GM19328 (cell line): ENCODE data around the gene KCNN3.

Experiments
- ATAC-seq: cut with Tn5 transposase; IDR thresholded peaks from one replicate; pipeline ENCODE4 v1.9.1; 2021; ENCODE audit warnings: mild to moderate bottlenecking, moderate library complexity; ENCODE audit not compliant: unreplicated experiment

KCNN3 gene

GRCh38 chr1:154755858-154756730, 114.0 kb downstream of the KCNN3 start:
- no peak for ATAC-seq

GRCh38 chr1:154753426-154753825, 116.7 kb downstream of the KCNN3 start:
- no peak for ATAC-seq

DNA sequence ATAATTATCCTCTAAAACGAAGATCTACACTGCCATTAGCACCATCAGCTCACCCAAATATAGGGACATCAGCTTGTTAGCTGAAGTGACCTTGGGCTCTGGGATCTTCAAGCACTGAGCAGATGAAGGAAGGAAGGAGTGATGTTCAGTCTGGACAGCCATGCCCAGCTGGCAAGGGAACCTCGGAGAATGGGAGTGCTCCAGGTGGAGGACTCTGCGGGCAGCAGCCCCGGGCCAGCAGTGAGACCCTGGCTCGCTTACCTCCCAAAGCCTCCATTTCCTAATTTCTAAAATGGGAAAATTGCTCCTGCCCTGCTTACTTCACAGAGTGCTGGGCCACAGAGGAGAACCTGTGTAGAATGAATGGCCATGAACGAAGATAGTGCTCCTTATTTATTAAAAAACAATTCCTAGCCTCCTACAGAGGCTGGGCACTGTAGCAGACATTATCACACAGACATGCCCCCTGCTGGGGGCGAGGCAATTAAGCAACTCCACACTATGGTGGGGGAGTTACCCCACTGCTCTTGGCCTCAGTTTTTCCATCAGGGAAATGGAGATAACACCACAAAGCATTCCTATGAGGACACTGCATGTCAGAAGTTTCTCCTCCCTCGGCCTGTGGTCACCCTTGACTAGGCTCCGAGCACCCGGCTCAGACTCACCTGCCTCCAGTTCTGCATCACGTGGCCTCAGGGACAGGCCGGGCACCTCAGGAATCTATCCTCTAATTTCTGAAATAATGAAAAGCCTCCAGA, 117.6 kb downstream of the KCNN3 start:
- no peak for ATAC-seq

GRCh38 chr1:154751690-154752089, 118.4 kb downstream of the KCNN3 start:
- ATAC-seq = no peak

DNA sequence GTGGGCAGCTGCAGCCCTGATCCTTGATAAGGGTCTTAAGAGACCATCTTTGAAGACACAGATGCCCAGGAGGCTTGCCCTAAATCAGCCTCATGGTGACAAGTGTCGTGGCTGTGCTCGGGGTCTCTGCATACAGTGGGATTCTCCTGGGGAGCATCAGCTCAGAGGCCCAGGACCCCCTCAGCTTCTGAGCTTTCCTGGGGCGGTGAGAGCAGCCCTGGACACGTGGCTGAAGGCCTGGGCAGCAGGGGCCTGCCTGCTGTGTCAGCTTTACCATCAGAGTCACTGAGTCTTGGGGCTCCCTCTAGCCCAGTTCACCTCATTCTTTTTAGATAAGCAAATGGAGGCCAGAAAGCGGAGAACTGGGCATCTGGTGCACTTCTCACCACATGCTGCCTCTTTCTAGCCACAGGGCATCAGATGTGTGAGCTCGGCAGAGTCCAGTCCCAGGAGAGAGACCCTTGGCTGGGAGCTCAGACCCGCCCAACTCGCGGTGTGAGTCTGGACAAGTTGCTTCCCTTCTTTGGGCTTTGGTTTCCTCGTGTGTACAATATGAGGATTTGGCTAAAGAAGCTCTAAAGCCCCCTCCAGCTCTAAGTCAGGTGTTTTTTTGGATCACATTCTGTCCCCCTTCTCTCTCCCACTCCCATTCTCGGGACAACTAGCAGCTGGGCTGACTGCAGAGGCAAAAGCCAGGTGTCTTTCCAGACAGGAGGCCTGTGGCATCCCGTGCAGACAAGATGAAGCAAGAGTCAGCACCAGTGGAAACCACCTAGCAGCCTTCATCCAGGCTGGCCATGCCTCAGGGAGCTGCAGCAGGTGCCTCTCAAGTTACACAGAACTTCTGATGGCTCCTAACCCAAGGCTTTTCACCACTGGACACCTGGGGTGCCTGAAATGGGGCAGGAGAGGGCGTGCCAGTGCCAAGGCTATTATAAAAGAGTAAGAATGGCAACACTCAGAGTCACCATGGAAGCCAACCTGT, 119.1 kb downstream of the KCNN3 start:
- ATAC-seq = no peak

DNA sequence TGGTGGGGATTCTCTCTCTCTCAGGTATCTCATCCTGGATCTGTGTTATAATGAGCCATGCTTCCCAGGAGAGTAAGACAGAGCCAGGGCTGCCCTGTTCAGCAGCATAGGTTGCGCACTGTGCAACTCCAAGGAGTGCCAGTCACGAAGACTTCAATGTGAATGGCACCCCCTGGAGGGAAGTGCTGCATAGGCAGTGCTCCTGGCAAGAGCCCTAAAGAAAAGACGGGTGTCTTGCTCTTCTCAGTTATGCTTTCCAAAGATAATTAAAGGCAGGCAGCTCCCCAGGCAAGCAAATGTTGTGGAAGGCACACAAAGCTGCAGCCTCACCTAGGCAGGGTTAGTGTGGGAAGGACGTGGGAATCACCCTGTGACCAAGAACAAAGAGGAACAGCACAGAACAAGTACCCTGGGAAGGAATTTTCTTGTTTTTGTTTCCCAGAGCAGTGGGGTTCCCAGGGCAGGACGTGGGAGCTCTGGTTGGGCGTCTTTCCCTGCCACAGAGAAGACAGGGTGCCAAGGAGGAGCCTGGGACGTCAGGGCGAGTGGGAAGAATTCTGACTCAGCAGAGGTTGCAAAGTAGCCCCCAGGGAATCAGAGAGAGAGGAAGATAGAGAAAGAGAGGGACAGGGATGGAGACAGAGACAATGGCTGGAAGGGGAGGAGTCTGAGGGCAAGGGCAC, 120.9 kb downstream of the KCNN3 start:
- no peak for ATAC-seq

DNA sequence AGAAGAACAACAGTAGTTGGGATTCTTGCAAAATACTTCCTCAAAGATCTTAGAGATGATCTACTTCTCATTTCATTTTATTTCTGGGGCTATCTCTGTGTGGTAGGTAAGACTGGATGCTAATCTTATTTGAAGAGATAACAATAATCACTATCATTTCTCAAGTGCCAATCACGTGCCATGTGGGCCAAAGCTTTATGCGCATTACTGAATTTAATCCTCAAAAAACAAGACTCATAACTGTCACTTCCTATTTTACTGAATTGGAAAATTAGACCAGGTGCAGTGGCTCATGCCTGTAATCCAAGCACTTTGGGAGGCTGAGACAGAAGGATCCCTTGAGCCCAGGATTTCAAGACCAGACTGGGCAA, 121.7 kb downstream of the KCNN3 start:
- ATAC-seq = no peak

DNA sequence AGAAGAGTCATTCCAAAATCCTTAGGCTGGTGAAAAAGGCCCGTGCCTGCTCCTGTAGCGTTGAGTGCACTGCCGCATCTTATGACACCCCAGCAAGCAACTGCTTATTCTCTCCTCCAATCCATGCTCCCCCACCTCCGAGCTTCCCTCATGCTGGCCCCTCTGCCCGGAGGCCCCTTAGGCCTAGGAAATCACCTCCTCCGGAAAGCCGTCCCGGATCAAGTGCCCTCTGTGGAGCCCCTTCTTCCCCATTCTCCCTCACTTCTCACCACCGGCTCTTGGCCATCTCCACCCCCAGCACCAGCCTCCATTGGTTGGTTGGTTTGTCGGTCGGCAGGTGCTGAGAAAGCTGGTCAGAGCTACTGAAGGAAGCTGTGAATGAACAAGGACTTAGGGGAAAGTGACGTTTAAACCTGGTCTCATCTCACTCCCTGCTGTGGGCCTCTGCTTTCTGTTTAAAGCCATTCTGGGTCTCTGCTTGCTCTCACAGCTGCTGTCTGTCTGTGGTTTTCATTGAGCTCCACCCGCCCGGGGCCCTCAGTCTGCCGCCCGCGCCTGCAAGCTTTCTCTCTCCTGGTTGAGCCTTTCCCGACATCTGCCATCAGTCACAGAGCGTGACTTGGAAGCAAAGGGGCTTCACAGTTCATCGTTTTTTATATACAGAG, 122.2 kb downstream of the KCNN3 start:
- no peak for ATAC-seq

GRCh38 chr1:154747380-154747739, 122.7 kb downstream of the KCNN3 start:
- no peak for ATAC-seq

DNA sequence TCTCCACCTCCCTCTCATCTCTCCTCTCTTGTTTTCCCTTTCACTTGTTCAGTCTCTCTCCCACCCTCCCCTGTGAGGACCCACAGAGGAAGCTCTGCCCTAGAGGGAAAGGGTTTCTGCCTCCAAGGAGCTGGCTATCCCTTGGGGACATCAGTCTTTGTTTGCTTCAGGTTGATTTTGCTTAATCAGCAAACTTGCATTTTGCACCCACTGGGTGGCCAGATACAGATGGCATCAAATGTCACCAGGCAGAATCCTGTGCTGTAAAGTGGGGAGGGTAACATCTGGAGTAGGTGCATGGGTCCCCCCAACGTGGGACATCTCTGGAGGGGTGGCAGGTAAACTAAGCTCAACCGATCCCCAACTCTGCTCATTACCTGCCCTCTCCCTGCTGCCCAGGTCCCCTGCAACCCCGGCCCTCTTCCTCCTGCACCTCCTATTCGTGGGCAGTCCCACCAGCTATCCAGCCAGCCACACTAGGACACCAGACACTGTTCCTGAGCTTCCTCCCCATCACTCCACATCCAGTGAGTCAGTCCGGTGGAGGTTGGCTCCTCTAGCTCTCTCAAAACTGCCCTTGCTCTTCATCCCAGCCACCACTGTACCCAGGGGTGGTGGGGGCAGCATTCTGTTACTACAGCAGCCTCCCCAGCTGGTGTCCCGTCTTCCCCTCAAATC, 123.3 kb downstream of the KCNN3 start:
- ATAC-seq = no peak

DNA sequence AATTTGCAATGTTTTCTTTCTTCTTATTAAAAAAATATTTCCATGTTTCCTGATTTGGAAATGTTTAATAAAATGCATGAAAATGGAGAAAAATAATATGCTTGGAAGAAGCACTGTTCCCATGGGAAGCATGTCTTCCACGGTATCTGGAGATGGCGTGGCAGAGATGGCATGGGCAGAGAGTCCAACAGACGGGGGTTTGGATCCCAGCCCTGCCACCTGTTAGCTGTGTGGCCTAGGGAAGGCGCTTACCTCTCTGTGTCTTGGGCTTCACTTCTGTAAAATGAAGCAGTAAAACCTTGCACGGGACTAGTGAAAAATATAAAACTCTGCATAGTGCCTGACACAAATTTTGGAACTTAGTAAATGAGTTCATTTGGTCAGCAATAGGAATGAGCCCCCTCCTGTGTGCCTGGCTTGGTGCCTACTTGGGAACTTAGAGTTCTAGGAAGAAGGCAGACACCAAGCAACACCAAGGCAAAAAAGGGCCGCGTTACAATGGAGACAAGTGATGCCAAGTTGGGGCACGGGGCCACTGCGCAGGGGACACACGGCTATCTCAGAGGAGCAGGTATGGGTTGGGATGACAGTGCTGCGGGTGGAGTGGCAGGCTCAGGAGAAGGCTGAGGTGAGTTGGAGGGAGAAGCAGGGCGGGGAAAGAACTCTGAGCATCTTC, 124.2 kb downstream of the KCNN3 start:
- no peak for ATAC-seq

GRCh38 chr1:154745286-154745731, 124.8 kb downstream of the KCNN3 start:
- ATAC-seq = no peak

GRCh38 chr1:154744352-154745035, 125.6 kb downstream of the KCNN3 start:
- no peak for ATAC-seq

GRCh38 chr1:154743526-154744036, 126.5 kb downstream of the KCNN3 start:
- ATAC-seq = no peak

DNA sequence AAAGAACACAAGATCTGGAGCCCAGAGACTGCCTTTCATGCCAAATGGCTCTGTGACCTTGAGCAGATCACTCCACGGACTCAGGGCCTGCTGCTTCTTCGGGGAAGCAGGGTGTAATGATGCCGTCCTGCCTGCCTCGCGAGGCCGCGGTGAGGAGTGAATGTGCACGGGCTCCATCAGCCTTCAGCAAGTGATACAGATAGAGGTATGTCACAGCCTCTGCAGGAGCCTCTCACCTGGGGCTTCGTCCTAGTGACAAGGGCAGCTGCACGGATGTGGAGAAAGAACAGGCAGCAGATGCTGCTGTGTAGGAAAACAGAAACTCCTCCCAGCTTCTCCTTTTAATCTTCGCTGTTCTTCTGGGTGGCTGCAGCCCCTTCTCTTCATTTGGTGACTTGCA, 127.5 kb downstream of the KCNN3 start:
- ATAC-seq = no peak

GRCh38 chr1:154741741-154742495, 128.2 kb downstream of the KCNN3 start:
- ATAC-seq = no peak

DNA sequence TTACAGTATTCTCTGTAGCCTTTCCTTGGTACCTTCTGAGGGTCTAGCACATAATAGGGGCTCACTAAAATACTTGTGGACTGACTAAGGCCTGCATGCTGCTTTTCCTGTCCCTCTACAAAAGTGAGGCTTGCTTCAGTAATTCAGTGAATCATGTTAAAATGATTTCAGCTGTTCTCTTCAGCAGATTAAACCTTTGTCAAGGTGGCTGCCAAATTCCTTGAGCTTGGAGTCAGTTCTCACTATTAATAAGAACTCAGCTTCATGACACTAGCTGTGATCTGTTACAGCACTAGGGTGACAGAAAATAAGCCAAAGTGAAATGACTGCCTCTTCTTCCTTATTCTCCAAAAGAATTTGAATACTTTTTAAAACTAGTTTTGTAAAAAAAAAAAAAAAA, 128.8 kb downstream of the KCNN3 start:
- ATAC-seq = no peak
